Measurements from ENCODE around the gene KLF4. TPM values are rescaled to one million over a fixed set of nuclear protein-coding genes. Genes with fewer than 3 reads are reported as not detected.

KLF4 gene
- total RNA-seq, 1 experiment from 2014 or later, result 4.9 TPM

DNA sequence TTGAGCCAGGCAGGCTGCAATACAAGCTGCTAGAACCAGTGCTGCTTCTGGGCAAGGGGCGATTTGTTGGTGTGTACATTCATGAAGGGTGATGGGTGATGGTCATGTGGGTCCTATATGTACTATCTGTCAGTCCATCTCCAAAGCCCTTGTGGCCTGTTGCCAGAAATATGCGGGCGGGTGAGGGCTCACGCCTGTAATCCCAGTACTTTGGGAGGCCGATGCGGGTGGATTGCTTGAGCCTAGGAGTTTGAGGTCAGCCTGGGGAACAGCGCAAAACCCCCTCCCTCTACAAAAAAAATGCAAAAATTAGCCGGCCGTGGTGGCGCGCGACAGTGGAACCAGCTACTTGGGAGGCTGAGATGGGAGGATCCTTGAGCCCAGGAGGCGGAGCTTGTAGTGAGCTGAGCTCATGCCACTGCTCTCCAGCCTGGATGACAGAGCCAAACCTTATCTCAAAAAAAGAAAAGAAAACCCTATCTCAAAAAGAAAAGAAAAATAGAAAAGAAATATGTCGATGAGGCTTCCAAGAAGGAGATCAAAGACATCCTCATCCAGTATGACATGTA is 45.0 kb upstream of the KLF4 start:
- Mint-ChIP-seq H3K36me3 (ENCODE audit: insufficient read depth, unreplicated experiment) (no peaks in the 10 kb centered on the region), H3K27me3 (ENCODE audit: insufficient read depth, unreplicated experiment) (no peaks in the 10 kb centered on the region), H3K27ac (ENCODE audit: unreplicated experiment) (no peak overlapping the region), H3K4me3 (ENCODE audit: unreplicated experiment) (no peak overlapping the region), H3K9me3 (ENCODE audit: unreplicated experiment) (no peaks in the 10 kb centered on the region), H3K4me1 (ENCODE audit: low read depth, unreplicated experiment) (no peaks in the 10 kb centered on the region)
- Histone ChIP-seq H3K4me1 (no peaks in the 10 kb centered on the region), H3K4me3 (ENCODE audit: low read depth, low read length) (no peak overlapping the region), H3K36me3 (ENCODE audit: control insufficient read depth, insufficient read depth, low read length) (no peaks in the 10 kb centered on the region), H3K27me3 (replicated peaks; ENCODE audit: control insufficient read depth, insufficient read depth, low read length) (no peaks in the 10 kb centered on the region), H3K9me3 (no peaks in the 10 kb centered on the region)
- no peak for TF ChIP-seq CTCF (IDR thresholded peaks at IDR 0.05; ENCODE audit: insufficient read depth in 1 of 2, low read depth in 1 of 2, low read length in 1 of 2, severe bottlenecking in 1 of 2, unreplicated experiment in 1 of 2)
- intact Hi-C loops (cut with micrococcal nuclease; ENCODE audit: unreplicated experiment), result loop anchor here (5.0 kb wide), 1 partner anchor 32 kb away; no protein-coding TSS in a partner anchor
- no peak for DNase-seq
- ChIA-PET CTCF (no interaction called here), POLR2A (no interaction called here)
- BruUV-seq (replicated peaks), result no TSS peak

DNA sequence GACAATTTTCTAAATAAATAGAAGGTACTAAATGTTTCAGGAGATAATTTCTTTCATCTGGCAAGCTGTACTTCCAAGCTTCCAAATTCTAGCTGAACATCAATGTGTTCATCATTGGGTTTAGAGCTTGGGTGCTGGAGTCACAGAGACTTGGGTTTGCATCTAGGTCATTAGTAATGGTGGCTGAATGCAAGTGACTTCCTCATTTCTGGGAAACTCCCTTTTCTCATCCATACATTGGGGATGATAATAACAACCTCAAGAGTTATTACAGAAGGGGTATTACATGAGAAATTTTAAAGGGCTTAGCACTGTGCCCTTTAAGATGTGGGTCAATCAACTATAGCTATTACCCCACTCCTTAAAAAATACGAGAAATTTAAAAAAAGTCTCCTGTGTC is 41.1 kb upstream of the KLF4 start:
- no peak for TF ChIP-seq CTCF (IDR thresholded peaks at IDR 0.05; ENCODE audit: insufficient read depth in 1 of 2, low read depth in 1 of 2, low read length in 1 of 2, severe bottlenecking in 1 of 2, unreplicated experiment in 1 of 2)
- Mint-ChIP-seq H3K9me3 (ENCODE audit: unreplicated experiment) (no peaks in the 10 kb centered on the region), H3K27ac (ENCODE audit: unreplicated experiment) (no peak overlapping the region), H3K27me3 (ENCODE audit: insufficient read depth, unreplicated experiment) (no peaks in the 10 kb centered on the region), H3K36me3 (ENCODE audit: insufficient read depth, unreplicated experiment) (no peaks in the 10 kb centered on the region), H3K4me1 (ENCODE audit: low read depth, unreplicated experiment) (no peaks in the 10 kb centered on the region), H3K4me3 (ENCODE audit: unreplicated experiment) (no peak overlapping the region)
- POLR2A ChIA-PET, result no interaction called here
- no TSS peak for BruUV-seq (replicated peaks)
- CTCF ChIA-PET, result interaction anchor here (0.6 kb wide), 1 partner anchor 192 kb away, joined by 3 read pairs; no protein-coding TSS in a partner anchor
- Histone ChIP-seq H3K4me1 (no peaks in the 10 kb centered on the region), H3K27me3 (replicated peaks; ENCODE audit: control insufficient read depth, insufficient read depth, low read length) (no peaks in the 10 kb centered on the region), H3K36me3 (ENCODE audit: control insufficient read depth, insufficient read depth, low read length) (no peaks in the 10 kb centered on the region), H3K9me3 (no peaks in the 10 kb centered on the region), H3K4me3 (ENCODE audit: low read depth, low read length) (no peak overlapping the region)
- intact Hi-C loops (cut with micrococcal nuclease; ENCODE audit: unreplicated experiment), result no loop called here
- DNase-seq, result no peak

GRCh38 chr9:107528686-107529085 is 39.1 kb upstream of the KLF4 start:
- ChIA-PET POLR2A (no interaction called here), CTCF (no interaction called here)
- Mint-ChIP-seq H3K9me3 (ENCODE audit: unreplicated experiment) (no peaks in the 10 kb centered on the region), H3K4me1 (ENCODE audit: low read depth, unreplicated experiment) (no peaks in the 10 kb centered on the region), H3K27me3 (ENCODE audit: insufficient read depth, unreplicated experiment) (no peaks in the 10 kb centered on the region), H3K27ac (ENCODE audit: unreplicated experiment) (no peak overlapping the region), H3K36me3 (ENCODE audit: insufficient read depth, unreplicated experiment) (no peaks in the 10 kb centered on the region), H3K4me3 (ENCODE audit: unreplicated experiment) (no peak overlapping the region)
- Histone ChIP-seq H3K9me3 (no peaks in the 10 kb centered on the region), H3K27me3 (replicated peaks; ENCODE audit: control insufficient read depth, insufficient read depth, low read length) (no peaks in the 10 kb centered on the region), H3K4me3 (ENCODE audit: low read depth, low read length) (no peak overlapping the region), H3K36me3 (ENCODE audit: control insufficient read depth, insufficient read depth, low read length) (no peaks in the 10 kb centered on the region), H3K4me1 (no peaks in the 10 kb centered on the region)
- no peak for DNase-seq
- TF ChIP-seq CTCF (IDR thresholded peaks at IDR 0.05; ENCODE audit: insufficient read depth in 1 of 2, low read depth in 1 of 2, low read length in 1 of 2, severe bottlenecking in 1 of 2, unreplicated experiment in 1 of 2), result no peak
- intact Hi-C loops (cut with micrococcal nuclease; ENCODE audit: unreplicated experiment), result no loop called here
- no TSS peak for BruUV-seq (replicated peaks)

Data from Caco-2 (cell line).